Measurements from ENCODE around the gene GGA3.
A peak's percentile ranks its signal among the peaks of the same experiment; 100 is the strongest.
"Not testable (repeated sequence)": the region's sequence is repeated elsewhere in the genome, so short reads cannot be mapped to it uniquely, and the experiment has no call there.

Gene GGA3

GRCh38 chr17:75209061-75209460, 52.3 kb downstream of the GGA3 start:
- no peak for DNase-seq (ENCODE audit: low spot score)

DNA sequence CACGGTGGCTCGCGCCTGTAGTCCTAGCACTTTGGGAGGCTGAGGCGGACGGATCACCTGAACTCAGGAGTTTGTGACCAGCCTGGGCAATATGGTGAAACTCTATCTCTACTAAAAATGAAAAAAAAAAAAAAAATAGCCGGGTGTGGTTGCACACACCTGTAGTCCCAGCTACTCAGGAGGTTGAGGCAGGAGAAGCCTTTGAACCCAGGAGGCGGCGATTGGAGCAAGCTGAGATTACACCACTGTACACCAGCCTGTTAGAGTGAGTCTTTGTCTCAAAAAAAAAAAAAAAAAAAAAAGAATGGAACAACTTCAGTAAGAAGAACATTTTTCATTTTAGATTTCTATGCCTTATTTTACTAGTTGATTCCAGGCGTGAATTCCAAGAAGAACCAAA, 53.2 kb downstream of the GGA3 start:
- no peak for DNase-seq (ENCODE audit: low spot score)

GRCh38 chr17:75207760-75208159, 53.6 kb downstream of the GGA3 start:
- no peak for DNase-seq (ENCODE audit: low spot score)

DNA sequence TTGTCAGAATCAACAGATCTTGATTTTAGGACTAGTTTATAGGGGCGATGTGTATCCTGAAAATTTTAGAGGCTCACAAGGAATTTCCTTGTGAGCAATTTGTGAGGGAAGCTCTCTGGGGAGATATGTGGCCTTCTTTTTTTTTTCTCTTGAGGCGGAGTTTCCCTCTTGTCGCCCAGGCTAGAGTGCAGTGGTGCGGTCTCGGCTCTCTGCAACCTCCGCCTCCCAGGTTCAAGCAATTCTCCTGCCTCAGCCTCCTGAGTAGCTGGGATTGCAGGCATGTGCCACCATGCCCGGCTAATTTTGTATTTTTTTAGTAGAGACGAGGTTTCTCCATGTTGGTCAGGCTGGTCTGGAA, 54.4 kb downstream of the GGA3 start:
- not testable (repeated sequence) for DNase-seq (ENCODE audit: low spot score)

DNA sequence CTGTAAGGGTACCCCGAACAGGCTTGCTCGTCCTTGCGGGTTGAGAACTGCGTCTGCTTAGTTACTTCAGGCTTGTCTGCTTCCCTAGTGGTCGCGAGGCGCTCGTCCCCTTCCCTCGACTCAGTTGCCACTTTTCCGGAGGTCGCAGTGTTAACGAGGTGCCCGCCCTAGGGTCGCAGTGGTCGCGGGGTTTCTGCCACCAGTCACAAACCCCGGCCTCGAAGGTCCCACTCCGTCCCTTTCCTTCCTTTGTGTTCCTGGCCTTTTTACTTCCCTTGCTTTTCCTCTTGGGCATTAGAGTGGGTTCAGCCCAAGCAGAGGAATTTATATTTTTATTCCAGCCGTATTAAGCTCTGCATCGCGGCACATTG, 55.6 kb downstream of the GGA3 start:
- DNase-seq (ENCODE audit: low spot score), result no peak

- peak; percentile 99 for DNase-seq (ENCODE audit: low spot score)
Observed at GRCh38 chr17:75205037-75205792, 56.2 kb downstream of the GGA3 start, which contains the start of gene NUP85. TSS of gene NUP85 (plus strand) at chr17:75205679. CDS start at chr17:75205762, 83 bp downstream.

- DNase-seq (ENCODE audit: low spot score), result no peak
Observed at GRCh38 chr17:75199886-75200618, 61.4 kb downstream of the GGA3 start.

DNA sequence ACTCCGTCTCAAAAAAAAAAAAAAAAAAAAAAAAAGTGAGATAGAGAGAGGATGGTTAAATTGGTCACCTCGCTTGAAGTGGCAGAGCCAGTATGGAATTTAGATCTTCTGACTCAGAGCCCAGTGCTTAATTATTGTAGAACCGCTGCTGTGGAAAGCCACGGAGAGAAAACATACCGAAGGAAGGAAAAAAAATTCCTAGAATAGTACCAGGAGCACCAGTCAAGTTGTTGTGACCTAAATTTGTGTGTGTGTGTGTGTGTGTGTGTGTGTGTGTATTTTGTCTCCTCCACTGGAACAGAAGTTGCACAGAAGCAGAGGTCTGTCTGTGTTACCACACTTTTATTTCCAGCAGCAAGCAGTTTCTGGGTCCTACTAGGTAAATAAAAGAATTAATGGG, 66.5 kb downstream of the GGA3 start:
- DNase-seq (ENCODE audit: low spot score), result no peak

GRCh38 chr17:75191584-75191983, 69.8 kb downstream of the GGA3 start:
- no peak for DNase-seq (ENCODE audit: low spot score)

DNA sequence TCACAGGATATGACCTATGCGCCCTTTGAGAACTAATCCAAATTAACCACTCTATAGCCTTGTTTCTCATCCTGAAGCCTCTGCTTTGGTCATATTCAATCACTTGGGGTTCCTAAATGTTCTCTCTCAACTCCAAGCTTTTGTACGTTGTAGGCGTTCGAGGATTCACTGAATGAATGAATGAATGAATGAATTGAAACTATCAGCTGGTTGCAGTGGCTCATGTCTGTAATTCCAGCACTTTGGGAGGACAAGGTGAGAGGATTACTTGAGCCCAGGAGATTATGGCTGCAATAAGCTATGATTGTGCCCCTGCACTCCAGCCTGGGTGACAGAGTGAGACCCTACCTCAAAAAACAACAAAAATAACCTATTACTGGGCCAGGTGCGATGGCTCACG, 72.8 kb downstream of the GGA3 start:
- DNase-seq (ENCODE audit: low spot score), result no peak
